GM12878 (cell line): ENCODE results near the gene SLC35G6. TPM values are rescaled to one million over a fixed set of nuclear protein-coding genes. Genes with fewer than 3 reads are reported as not detected.

Experiments used
- ATAC-seq: fragments of 200-7000 bp; cut with Tn5 transposase; 3 replicates; pipeline ENCODE4 v1.9.1; 2020; ENCODE audit warnings: mild to moderate bottlenecking, moderate library complexity
- BruUV-seq: library from RNA; stranded (reverse); fragments of 400-500 nt; replicated peaks from 2 replicates; lab custom pipeline; 2021; lab: Mats Ljungman, UMichigan
- CTCF ChIA-PET: fragments of 300-600 bp; sonication (Branson Sonifier 250); formaldehyde crosslinking; extraction: SDS; loops from one replicate; lab custom pipeline; 2021; ENCODE audit warnings: inconsistent platforms; lab: Yijun Ruan, JAX
- POLR2A ChIA-PET: fragments of 350-600 bp; formaldehyde crosslinking; extraction: SDS; loops from one replicate; lab custom pipeline; 2021; ENCODE audit warnings: inconsistent platforms; lab: Charles Lee
- RAD21 ChIA-PET: fragments of 300-600 bp; sonication (Branson Sonifier 250); formaldehyde crosslinking; loops from one replicate; lab custom pipeline; 2023; ENCODE audit warnings: antibody characterized with exemption; ENCODE audit not compliant: unreplicated experiment; lab: Charles Lee
- SMC1A ChIA-PET: fragments of 300-600 bp; sonication (Branson Sonifier 250); formaldehyde crosslinking; loops from one replicate; lab custom pipeline; 2023; ENCODE audit not compliant: unreplicated experiment, uncharacterized antibody; lab: Charles Lee
- DNase-seq: peaks from one replicate; pipeline ENCODE4 v3.0.0-alpha.2; 2011; ENCODE audit warnings: low read depth, low spot score
- FAIRE-seq: peaks from 3 replicates; lab custom pipeline; 2011; peaks lifted over from hg19 to GRCh38; lab: Jason Lieb, UNC
- H2AFZ ChIP-seq: 2 replicates; pipeline ENCODE4 v1.6.0; 2011; ENCODE audit warnings: low read depth, low read length, control low read depth; ENCODE audit not compliant: control insufficient read depth
- H3K27ac ChIP-seq: 2 replicates; pipeline ENCODE4 v1.5.1; 2011; ENCODE audit warnings: control low read depth; ENCODE audit not compliant: control insufficient read depth, insufficient read depth
- H3K27me3 ChIP-seq, 2 experiments: replicated peaks in 1 of 2; 2 replicates each; pipeline versions ENCODE4 v1.6.0 to v1.6.1; 2011; ENCODE audit warnings: low read length in 1 of 2; ENCODE audit not compliant: control insufficient read depth in 2 of 2, insufficient read depth in 2 of 2
- H3K36me3 ChIP-seq, 2 experiments: 2 replicates each; pipeline ENCODE4 v1.5.1; 2011; ENCODE audit warnings: low read length in 1 of 2; ENCODE audit not compliant: control insufficient read depth in 2 of 2, insufficient read depth in 2 of 2
- H3K4me1 ChIP-seq: 2 replicates; pipeline ENCODE4 v1.6.1; 2011; ENCODE audit warnings: mild to moderate bottlenecking, low read length, moderate library complexity, mixed read lengths; ENCODE audit not compliant: control insufficient read depth, insufficient read depth
- H3K4me2 ChIP-seq: 2 replicates; pipeline ENCODE4 v1.6.0; 2011; ENCODE audit warnings: control low read depth; ENCODE audit not compliant: control insufficient read depth, insufficient read depth
- H3K4me3 ChIP-seq: fragments of 200-600 bp; sonication (generic); 2 replicates; pipeline ENCODE4 v1.5.1; 2016
- H3K79me2 ChIP-seq: 2 replicates; pipeline ENCODE4 v1.6.0; 2011; ENCODE audit warnings: low read length; ENCODE audit not compliant: control insufficient read depth, insufficient read depth
- H3K9ac ChIP-seq: 2 replicates; pipeline ENCODE4 v1.8.0; 2011; ENCODE audit warnings: low read length, control low read depth, mixed read lengths; ENCODE audit not compliant: control insufficient read depth, insufficient read depth
- H3K9me3 ChIP-seq: replicated peaks from 3 replicates; pipeline ENCODE4 v1.5.1; 2011; ENCODE audit warnings: mild to moderate bottlenecking, low read length; ENCODE audit not compliant: control insufficient read depth, insufficient read depth
- H4K20me1 ChIP-seq: 2 replicates; pipeline ENCODE4 v1.6.0; 2011; ENCODE audit not compliant: control insufficient read depth, insufficient read depth
- CBX5 ChIP-seq: sonication (generic); IDR thresholded peaks from 2 replicates; pipeline ENCODE4 v1.6.1; 2016; ENCODE audit warnings: low read depth, moderate library complexity, mild to moderate bottlenecking, inconsistent platforms
- CHD4 ChIP-seq: fragments of 200-600 bp; sonication (generic); IDR thresholded peaks from 2 replicates; pipeline ENCODE4 v1.6.1; 2016; ENCODE audit warnings: mild to moderate bottlenecking
- DPF2 ChIP-seq: fragments of 450-650 bp; IDR thresholded peaks from 2 replicates; pipeline ENCODE4 v1.6.1; 2017; ENCODE audit warnings: mild to moderate bottlenecking
- EGR1 ChIP-seq, 2 experiments: IDR thresholded peaks; 1 replicate in 1 of 2; 2 replicates in 1 of 2; pipeline ENCODE4 v1.6.1; 2011 to 2012; ENCODE audit warnings: low read depth in 2 of 2, low read length in 2 of 2, borderline replicate concordance in 1 of 2, mild to moderate bottlenecking in 1 of 2, moderate library complexity in 1 of 2
- ETV6 ChIP-seq, 2 experiments: fragments of 450-650 bp in 1 of 2; IDR thresholded peaks in 1 of 2; conservative IDR thresholded peaks in 1 of 2; 2 replicates each; pipeline ENCODE4 v1.6.1; 2014; ENCODE audit warnings: antibody characterized with exemption in 1 of 2, borderline replicate concordance in 1 of 2, low read depth in 1 of 2, mild to moderate bottlenecking in 1 of 2, moderate library complexity in 1 of 2
- HDGF ChIP-seq: fragments of 450-650 bp; IDR thresholded peaks from 2 replicates; pipeline ENCODE4 v1.6.1; 2016; ENCODE audit warnings: antibody characterized with exemption
- IKZF2 ChIP-seq, 2 experiments: fragments of 450-650 bp; IDR thresholded peaks; 2 replicates each; pipeline ENCODE4 v1.6.1; 2017; ENCODE audit warnings: mild to moderate bottlenecking in 2 of 2, moderate library complexity in 2 of 2
- KDM1A ChIP-seq: fragments of 200-600 bp; sonication (generic); IDR thresholded peaks from 2 replicates; pipeline ENCODE4 v1.6.1; 2016; ENCODE audit warnings: borderline replicate concordance
- KLF5 ChIP-seq: fragments of 450-650 bp; IDR thresholded peaks from 2 replicates; pipeline ENCODE4 v1.6.1; 2014; ENCODE audit warnings: mild to moderate bottlenecking; ENCODE audit not compliant: partially characterized antibody
- MTA2 ChIP-seq: fragments of 450-650 bp; IDR thresholded peaks from 2 replicates; pipeline ENCODE4 v1.6.1; 2016; ENCODE audit warnings: low read depth, mild to moderate bottlenecking, moderate library complexity
- MXI1 ChIP-seq: fragments of 150-350 bp; IDR thresholded peaks from 2 replicates; pipeline ENCODE4 v1.6.1; 2011; ENCODE audit warnings: low read depth, mild to moderate bottlenecking, inconsistent platforms, low read length, improper control_type of control experiment
- NR2F1 ChIP-seq: fragments of 450-650 bp; conservative IDR thresholded peaks from 2 replicates; pipeline ENCODE4 v1.6.1; 2017; ENCODE audit warnings: mild to moderate bottlenecking
- RB1 ChIP-seq: fragments of 450-650 bp; formaldehyde crosslinking; IDR thresholded peaks from 2 replicates; pipeline ENCODE4 v1.6.1; 2017; ENCODE audit warnings: mild to moderate bottlenecking, borderline replicate concordance
- RELA ChIP-seq: fragments of 450-650 bp; IDR thresholded peaks from 2 replicates; pipeline ENCODE4 v1.8.0; 2014; ENCODE audit warnings: borderline replicate concordance; ENCODE audit not compliant: partially characterized antibody
- SP1 ChIP-seq: IDR thresholded peaks from one replicate; pipeline ENCODE4 v1.6.1; 2011; ENCODE audit warnings: low read depth, low read length
- SREBF1 ChIP-seq: IDR thresholded peaks from 2 replicates; pipeline ENCODE4 v1.6.1; 2012; ENCODE audit warnings: mild to moderate bottlenecking, low read length
- WGBS: methylation state at CpG from one replicate; pipeline ENCODE4 v1.1.6; 2016; ENCODE audit warnings: low lambda C conversion rate; ENCODE audit not compliant: insufficient replicate concordance, insufficient coverage; ENCODE audit errors: missing lambda C conversion rate; 5-methylcytosine and 5-hydroxymethylcytosine counted together
- in situ Hi-C: fragments of 300-500 bp; cut with MboI; formaldehyde crosslinking; loops from 9 replicates; pipeline ENCODE4 v1.14.3; 2018; ENCODE audit warnings: mixed read lengths
- intact Hi-C: fragments of 100-400 bp; cut with micrococcal nuclease; formaldehyde crosslinking; loops from one replicate; pipeline ENCODE4 v1.14.2; 2022; ENCODE audit not compliant: unreplicated experiment
- polyA plus RNA-seq, 11 experiments: library from polyadenylated mRNA; depleted of rRNA in 4 of 11; unstranded in 6 of 11; stranded (reverse) in 5 of 11; fragments of >200 nt; fragmentation: Nextera tagmentation in 4 of 11; fragmentation: Illumina TruSeq in 1 of 11; extraction: Ambion mirVana in 4 of 11; extraction: Trizol in 1 of 11; gene quantifications; 1 replicate in 1 of 11; 2 replicates in 10 of 11; pipeline versions ENCODE4 v1.2.1 to v1.2.3, GENCODE V29; 2011 to 2016; ENCODE audit warnings: inconsistent platforms in 2 of 11, missing spikeins in 2 of 11, low read depth in 1 of 11
- total RNA-seq, 4 experiments: library from RNA; depleted of rRNA in 3 of 4; stranded (reverse); fragments of >200 nt in 3 of 4; fragmentation: Illumina TruSeq in 1 of 4; extraction: Trizol in 1 of 4; gene quantifications; 2 replicates each; pipeline versions ENCODE4 v1.2.1 to v1.2.3, GENCODE V29; 2013 to 2021
- TF ChIP-seq, protein P1 (sequence below): fragments of 450-650 bp; IDR thresholded peaks from 2 replicates; pipeline ENCODE4 v1.6.1; 2016; ENCODE audit warnings: mild to moderate bottlenecking
- TF ChIP-seq, protein P2 (sequence below): fragments of 450-650 bp; IDR thresholded peaks from 2 replicates; pipeline ENCODE4 v1.6.1; 2018; ENCODE audit warnings: borderline replicate concordance, mild to moderate bottlenecking; ENCODE audit not compliant: partially characterized antibody

Gene SLC35G6
- total and polyA plus RNA-seq, 10 of the 15 experiments (the other 5 are each of a cell fraction or from before 2014, with no cell fraction given), result 0.20 TPM; not detected in 9

DNA sequence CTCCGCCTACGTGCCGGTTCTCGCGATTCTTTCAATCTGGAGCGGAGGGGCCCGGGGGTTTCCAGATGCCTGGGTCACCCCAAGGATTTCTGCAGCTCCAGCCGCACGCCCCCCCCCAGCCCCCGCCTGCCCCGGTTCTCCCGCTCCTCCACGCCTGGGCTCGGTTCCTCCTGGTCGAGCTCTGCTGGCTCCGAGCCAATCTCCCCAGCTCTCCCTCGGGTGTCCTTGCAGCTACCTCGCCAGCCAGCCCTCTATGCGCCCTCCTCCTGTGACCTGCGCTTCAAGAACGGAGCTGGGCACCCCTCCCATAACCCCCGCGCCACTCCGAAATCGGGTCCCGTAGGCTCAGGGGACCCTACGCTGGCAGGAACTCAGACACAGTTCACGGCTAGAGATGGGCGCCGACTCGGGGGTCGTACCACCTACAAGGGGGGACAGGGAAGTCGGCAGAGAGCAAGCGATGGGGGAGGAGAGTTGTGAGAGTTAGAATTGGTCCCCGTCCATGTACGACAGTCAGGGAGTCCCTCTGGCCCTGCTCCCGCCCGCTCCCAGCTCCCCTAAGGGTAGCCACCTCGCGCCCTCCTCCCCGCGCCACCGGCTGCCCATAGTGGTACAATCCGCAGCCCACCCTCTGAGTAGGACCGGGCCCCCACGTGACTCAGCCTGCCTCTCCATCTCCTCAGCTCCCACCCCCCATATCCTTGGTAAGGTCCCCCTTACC lies 41.0 kb upstream of the SLC35G6 start:
- peak overlapping the region; percentile 46; the same call in 1 of the 2 replicates for H3K27ac ChIP-seq
- H3K36me3 ChIP-seq, result no peaks in the 10 kb centered on the region
- no TSS peak for BruUV-seq
- POLR2A ChIA-PET, result interaction anchor here (0.7 to 8.2 kb wide), 12 partner anchors 8 to 144 kb away, joined by 3 to 63 read pairs (median 4); partner anchors contain the start of genes POLR2A, SENP3, SLC35G6 and TMEM256
- peak; percentile 9 for ATAC-seq
- CTCF ChIA-PET, result interaction anchor here (0.7 to 2.8 kb wide), 8 partner anchors 14 to 247 kb away, joined by 3 to 20 read pairs (median 3); partner anchors contain the start of genes NEURL4, SAT2, SENP3 and TP53
- H3K4me1 ChIP-seq, result peaks cover 33% of the 10 kb centered on the region
- H3K4me2 ChIP-seq, result peak overlapping the region; percentile 91
- no peaks in the 10 kb centered on the region for H4K20me1 ChIP-seq
- H3K9me3 ChIP-seq, result no peaks in the 10 kb centered on the region
- H3K4me3 ChIP-seq, result peak overlapping the region; percentile 97
- H2AFZ ChIP-seq, result peak overlapping the region; percentile 82
- peak; percentile 68 for FAIRE-seq
- DNase-seq, result no peak
- H3K27me3 ChIP-seq, result peaks cover 0 to 4% of the 10 kb centered on the region in 2 experiments; a peak in 2 of 4 replicates
- RAD21 ChIA-PET, result interaction anchor here (0.7 to 2.5 kb wide), 9 partner anchors 15 to 120 kb away, joined by 3 to 12 read pairs (median 3); partner anchors contain the start of genes SENP3, TMEM95 and ZBTB4
- in situ Hi-C loops, result no loop called here
- SMC1A ChIA-PET, result interaction anchor here (0.9 to 1.9 kb wide), 8 partner anchors 12 to 119 kb away, joined by 3 to 8 read pairs (median 4); partner anchors contain the start of genes SLC35G6, TNFSF13 and ZBTB4
- 1% methylated on average over 33 of the region's 46 CpGs for WGBS
- H3K79me2 ChIP-seq, result peaks cover 6% of the 10 kb centered on the region
- intact Hi-C loops, result no loop called here
- peak overlapping the region; percentile 77 for H3K9ac ChIP-seq
- TF ChIP-seq SREBF1 (peak; percentile 39), DPF2 (0 out of 2 replicates have a peak, but pooled peaks have one; percentile 70), MTA2 (no peak), RELA (peak; percentile 4), SP1 (no peak), HDGF (0 out of 2 replicates have a peak, but pooled peaks have one; percentile 72), IKZF2 (IDR thresholded peaks at IDR 0.05) (peak in 1 of 2 experiments; percentile 36; a peak in 2 of 4 replicates), RB1 (no peak), KDM1A (no peak), NR2F1 (no peak), KLF5 (peak; percentile 96), CHD4 (no peak), ETV6 (conservative IDR thresholded peaks at IDR 0.05 in 1 of 2, IDR thresholded peaks at IDR 0.05 in 1 of 2; ENCODE audit: borderline replicate concordance in 1 of 2, low read depth in 1 of 2) (no peak), EGR1 (IDR thresholded peaks at IDR 0.05; ENCODE audit: borderline replicate concordance in 1 of 2, low read depth in 2 of 2, low read length in 2 of 2) (peak in 1 of 2 experiments; percentile 72; a peak in 2 of 3 replicates), CBX5 (no peak), MXI1 (peak; percentile 48; the same call in 1 of the 2 replicates)
- TF ChIP-seq, protein P1, sequence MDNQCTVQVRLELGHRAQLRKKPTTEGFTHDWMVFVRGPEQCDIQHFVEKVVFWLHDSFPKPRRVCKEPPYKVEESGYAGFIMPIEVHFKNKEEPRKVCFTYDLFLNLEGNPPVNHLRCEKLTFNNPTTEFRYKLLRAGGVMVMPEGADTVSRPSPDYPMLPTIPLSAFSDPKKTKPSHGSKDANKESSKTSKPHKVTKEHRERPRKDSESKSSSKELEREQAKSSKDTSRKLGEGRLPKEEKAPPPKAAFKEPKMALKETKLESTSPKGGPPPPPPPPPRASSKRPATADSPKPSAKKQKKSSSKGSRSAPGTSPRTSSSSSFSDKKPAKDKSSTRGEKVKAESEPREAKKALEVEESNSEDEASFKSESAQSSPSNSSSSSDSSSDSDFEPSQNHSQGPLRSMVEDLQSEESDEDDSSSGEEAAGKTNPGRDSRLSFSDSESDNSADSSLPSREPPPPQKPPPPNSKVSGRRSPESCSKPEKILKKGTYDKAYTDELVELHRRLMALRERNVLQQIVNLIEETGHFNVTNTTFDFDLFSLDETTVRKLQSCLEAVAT, result peak; percentile 77; the same call in 1 of the 2 replicates
- TF ChIP-seq, protein P2, sequence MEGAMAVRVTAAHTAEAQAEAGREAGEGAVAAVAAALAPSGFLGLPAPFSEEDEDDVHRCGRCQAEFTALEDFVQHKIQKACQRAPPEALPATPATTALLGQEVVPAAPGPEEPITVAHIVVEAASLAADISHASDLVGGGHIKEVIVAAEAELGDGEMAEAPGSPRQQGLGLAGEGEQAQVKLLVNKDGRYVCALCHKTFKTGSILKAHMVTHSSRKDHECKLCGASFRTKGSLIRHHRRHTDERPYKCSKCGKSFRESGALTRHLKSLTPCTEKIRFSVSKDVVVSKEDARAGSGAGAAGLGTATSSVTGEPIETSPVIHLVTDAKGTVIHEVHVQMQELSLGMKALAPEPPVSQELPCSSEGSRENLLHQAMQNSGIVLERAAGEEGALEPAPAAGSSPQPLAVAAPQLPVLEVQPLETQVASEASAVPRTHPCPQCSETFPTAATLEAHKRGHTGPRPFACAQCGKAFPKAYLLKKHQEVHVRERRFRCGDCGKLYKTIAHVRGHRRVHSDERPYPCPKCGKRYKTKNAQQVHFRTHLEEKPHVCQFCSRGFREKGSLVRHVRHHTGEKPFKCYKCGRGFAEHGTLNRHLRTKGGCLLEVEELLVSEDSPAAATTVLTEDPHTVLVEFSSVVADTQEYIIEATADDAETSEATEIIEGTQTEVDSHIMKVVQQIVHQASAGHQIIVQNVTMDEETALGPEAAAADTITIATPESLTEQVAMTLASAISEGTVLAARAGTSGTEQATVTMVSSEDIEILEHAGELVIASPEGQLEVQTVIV, result no peak
